GM19099 (cell line): ENCODE data around the gene FOXI3.

Experiments
- POLR2A ChIP-seq: IDR thresholded peaks from 3 replicates; pipeline ENCODE4 v1.6.1; 2011; ENCODE audit warnings: low read depth; ENCODE audit not compliant: insufficient read length; ENCODE audit errors: extremely low read depth

Gene FOXI3

DNA sequence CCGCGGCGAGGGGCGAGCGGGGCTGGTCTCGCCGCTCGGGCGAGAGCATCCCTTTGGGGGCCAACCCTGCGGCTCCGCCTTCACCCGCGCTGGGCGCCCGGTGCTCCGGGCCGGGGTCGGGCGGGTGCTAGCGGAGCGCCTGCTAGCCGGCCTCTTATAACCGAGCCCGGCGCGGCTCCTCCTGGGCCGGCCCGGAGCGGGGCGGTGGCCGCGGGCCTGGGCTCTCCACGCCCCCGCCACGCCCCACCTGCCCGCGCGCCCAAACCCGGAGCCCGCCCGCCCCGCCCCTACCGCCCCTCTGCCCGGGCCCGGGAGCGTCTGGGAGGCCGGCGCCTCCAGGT, at the start of gene FOXI3:
Gene FOXI3, minus strand, starts transcription at position 129 of the 341 bp plus-strand sequence. CDS start 158 bp downstream, outside the sequence.
- no peak for TF ChIP-seq POLR2A

DNA sequence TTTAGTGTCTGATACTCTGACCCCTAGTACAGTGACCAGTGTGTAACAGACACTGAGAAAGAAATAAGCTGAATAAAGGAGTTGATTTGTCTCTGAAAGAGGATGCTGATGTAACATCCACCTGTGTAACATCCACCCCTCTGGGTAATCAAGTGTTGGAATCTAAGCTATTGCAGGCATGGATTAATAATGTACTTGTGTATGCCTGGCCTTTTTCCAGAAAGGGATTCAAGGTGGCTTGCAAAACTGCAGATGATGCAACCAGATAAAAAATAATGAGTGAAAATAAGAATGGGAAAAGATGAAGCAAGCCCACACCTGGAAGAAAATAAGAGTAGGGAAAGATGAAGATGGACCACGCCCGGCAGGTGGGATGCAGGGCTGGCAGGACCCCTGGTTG, 48.2 kb upstream of the FOXI3 start:
- no peak for TF ChIP-seq POLR2A

DNA sequence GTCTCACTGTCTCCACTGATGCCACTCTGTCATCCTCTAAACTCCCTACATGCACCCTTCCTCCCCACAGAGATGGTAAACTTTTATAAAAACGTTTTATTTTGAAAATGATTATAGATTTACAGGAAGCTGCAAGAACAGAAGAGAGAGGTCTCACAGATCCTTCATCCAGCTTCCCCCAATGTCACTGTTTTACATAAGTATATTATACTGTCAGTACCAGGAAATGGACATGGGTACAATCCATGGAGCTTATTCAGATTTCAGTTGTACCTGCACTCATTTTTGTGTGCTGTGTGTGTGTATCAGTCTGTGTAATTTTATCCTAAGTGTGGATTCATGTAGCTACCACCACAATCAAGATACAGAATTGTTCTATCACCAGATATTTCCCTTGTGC, 46.7 kb upstream of the FOXI3 start:
- no peak for TF ChIP-seq POLR2A

DNA sequence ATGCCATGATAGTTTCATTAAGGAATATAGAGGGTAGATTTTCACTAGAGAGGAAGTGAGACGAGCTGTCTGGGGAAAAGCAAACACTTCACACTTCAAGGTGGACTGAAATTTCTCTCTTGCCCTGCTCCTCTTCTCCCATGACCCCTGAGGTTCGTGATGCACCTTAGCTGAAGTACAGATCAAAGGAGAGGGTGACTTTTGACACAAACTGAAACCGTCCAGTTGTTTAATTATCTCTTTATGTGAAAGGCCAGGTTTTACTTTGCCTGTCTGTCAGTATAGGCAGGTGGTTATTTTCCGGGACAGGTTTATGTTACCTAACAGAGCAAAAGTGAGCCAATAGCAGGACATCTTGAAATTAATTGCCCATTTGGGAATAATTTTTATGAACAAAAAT, 41.0 kb upstream of the FOXI3 start:
- TF ChIP-seq POLR2A, result no peak

DNA sequence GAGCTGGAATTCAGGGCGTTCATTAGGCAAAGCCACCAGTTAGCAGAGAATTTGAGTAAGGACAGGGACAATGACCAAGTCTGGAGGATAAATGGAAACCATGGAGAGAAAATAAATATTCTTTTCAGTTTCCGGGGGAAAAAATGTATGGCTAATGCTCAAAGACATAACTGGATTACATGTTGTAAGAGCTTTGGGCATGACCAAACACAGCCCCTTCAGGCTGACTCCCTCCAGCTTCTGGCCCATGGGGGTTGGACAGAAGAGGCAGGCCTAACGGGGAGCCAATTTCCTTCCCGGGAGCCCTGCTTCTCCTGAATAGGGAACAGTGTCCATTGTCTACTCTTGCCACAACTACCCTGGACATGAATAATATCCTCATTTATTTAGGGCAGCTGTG, 39.5 kb upstream of the FOXI3 start:
- TF ChIP-seq POLR2A, result no peak

DNA sequence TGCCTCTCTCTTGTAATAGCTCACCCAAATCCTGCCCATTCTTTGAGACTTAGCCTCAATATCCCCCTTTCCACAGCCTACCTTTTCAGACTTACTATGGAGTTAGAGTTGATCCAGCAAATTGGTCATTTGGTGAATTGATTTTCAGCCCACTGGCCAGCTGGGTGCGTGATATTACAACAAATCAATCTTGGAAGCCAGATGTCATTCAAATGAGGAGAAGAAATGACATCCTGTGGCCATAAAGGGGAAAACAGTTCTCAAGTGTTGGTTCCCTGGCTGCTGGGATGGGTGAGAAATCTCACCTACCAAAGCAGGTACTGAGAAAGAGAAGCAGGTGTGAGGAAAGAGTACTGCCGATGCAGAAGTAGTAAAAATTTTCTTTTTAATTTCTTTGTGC, 36.7 kb upstream of the FOXI3 start:
- no peak for TF ChIP-seq POLR2A

DNA sequence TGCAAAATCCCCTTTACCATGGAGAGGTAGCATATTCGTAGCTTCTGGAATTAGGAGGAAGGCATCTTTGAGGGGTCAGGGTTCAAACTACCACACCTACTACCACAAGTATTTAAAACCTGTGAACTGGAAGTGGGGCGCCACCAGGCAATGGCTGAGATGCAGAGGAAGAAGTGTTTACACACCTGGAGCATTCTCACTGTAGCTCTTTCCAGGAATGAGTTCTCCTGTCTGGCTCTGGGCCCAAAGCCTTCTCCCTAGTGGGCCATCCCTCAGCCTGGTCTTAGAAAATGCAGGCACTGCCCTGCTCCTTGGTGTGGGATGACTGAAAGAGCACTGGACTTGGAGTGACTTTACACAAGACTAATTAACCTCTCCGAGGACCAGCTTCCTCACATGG, 30.7 kb upstream of the FOXI3 start:
- TF ChIP-seq POLR2A, result no peak

DNA sequence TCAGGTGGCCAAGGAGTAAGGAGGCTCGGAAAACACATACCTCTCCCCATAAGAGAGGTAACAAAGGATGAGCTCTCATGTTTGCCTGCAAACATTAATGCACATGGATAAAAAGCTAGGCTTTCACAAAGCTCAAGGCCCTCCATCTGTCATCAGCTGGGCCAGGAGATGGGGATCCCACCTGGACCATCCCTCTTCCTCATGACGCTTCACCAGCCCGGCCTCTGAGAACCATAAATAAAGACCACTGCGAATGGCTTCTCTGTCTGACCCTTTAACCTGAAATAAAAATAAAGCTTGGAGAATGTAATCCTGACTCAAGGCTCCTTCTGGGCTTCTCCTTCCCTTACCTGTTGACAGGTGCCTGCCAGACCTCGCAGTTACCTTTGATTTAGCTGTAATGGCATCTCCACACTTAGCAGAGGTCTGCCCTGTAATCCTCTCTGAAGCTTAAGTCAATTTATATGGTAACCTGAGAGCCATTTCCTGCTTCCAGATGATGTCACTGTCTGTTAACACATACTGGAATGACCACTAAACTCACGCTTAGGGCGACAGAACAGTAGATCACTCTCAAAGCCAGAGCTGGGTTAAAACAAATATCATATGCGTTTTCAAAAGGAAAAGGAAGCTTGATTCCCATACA, 29.3 kb upstream of the FOXI3 start:
- TF ChIP-seq POLR2A, result no peak

DNA sequence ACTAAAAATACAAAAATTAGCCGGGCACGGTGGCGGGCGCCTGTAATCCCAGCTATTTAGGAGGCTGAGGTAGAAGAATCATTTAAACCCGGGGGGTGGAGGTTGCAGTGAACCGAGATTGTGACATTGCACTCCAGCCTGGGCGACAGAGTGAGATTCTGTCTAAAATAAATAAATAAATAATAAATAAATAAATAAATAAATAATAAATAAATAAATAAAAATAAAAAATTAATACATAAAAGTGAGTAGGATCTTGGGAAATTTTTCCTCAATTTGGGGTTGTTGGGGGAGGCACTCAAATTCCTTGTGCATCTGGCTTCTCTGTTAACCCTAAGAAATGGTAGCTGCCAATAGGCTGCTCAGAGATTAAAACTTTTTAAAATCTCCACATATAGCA, 20.3 kb upstream of the FOXI3 start:
- TF ChIP-seq POLR2A, result no peak

DNA sequence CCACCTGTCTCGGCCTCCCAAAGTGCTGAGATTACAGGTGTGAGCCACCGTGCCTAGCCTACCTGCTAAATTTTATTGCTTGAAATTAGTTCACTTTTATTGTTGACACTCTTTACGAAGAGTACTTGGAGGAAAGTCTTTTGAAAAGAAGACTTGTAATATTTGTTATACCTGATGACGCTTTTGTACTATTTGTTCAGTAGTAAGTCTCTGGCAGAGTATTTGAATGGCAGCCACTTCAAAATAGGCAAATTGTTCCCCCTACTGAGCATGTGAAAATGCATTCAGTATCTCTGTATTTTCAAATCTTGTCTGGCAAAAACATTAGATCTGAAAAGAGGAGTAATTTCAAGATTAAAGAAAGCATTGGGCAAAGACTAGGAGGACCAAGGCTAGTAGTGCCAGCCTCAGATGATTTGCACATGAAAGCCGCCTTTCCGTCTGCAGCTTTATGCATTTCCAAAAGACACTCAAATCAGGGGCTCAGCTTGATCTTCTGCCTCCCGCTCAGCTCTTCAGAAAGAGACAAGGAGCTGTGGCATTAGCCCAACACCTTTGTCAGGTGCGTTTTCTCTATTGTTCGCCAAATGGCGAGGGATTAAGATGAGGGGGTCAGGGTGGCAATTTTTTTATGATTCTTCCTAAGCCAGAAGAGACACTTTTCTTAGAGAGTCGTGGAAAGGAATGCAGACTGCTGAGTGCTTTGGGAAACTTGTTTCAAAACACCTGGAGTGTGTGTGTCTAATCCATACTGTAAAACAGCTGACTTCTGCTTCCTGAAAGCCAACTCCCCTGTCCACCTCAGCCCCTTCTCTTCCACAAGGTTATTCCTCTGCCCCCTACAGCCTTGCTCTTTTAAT, 18.8 kb upstream of the FOXI3 start:
- no peak for TF ChIP-seq POLR2A

DNA sequence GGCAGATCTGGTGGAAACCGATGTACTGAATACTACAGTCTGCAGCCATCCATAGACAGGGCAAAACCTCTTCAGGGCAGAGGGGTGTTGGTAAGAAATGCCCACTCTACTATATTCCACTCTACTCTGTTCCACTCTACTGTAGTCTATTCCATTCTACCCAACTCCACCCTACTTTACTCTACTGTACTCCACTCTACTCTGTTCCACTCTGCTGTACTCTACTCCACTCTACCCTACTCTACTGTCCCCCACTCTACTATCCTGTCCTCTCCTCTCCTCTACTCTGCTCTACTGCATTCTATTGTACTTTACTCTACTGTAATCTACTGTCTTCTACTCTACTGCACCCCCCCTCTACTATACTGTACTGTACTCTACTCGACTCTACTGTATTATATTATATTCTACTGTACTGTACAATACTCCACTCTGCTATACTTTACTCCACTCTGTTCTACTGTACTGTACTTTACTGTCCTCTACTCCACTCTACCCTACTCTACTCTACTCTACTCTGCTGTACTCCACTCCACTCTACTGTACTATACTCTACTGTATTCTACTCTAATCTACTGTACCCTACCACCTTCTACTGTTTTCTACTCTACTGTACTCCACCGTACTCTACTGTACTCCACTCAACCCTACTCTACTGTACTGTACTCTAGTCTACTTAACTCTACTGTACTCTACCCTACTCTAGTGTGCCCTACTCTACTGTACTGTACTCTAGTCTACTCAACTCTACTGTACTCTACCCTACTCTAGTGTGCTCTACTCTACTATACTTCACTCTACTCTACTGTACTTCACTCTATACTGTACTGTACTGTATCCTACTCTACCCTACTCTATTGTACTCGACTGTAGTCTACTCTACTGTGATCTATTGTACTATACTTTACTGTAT, 17.0 kb upstream of the FOXI3 start:
- TF ChIP-seq POLR2A, result no peak

DNA sequence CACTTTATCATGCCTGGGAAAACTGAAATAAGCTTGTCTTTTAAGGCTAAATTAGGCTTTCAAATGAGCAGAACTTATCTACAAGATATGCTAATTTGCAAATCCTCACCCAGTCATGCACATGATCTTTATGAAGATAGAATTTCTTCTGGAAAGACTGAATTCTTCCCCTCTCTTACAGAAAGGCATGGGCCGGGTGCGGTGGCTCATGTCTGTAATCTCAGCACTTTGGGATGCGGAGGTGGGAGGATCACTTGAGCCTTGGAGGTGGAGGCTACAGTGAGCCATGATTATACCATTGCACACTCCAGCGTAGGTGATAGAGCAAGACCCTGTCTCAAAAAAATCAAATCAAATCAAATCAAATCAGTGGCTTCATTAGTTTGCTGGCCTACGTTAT, 11.7 kb upstream of the FOXI3 start:
- no peak for TF ChIP-seq POLR2A

DNA sequence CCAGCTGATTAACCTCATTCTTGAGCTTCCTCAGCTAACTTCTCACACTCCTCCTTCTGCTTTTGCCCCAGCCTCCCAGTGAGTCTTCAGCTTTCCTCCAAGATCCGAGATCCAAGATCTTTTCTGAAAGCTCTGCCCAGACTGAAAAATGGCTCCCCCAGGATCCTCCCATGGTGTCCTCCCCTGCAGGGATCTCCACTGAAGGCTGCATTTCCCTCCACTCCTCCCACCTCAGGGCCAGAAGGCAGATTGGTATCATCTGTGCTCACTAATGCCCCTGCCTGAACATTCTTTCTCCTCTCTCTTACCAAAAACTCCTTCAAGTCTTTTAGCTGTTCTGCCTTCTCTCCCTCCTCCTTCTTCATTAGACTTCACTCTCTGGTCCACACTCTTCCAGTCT, 6.1 kb upstream of the FOXI3 start:
- TF ChIP-seq POLR2A, result no peak

DNA sequence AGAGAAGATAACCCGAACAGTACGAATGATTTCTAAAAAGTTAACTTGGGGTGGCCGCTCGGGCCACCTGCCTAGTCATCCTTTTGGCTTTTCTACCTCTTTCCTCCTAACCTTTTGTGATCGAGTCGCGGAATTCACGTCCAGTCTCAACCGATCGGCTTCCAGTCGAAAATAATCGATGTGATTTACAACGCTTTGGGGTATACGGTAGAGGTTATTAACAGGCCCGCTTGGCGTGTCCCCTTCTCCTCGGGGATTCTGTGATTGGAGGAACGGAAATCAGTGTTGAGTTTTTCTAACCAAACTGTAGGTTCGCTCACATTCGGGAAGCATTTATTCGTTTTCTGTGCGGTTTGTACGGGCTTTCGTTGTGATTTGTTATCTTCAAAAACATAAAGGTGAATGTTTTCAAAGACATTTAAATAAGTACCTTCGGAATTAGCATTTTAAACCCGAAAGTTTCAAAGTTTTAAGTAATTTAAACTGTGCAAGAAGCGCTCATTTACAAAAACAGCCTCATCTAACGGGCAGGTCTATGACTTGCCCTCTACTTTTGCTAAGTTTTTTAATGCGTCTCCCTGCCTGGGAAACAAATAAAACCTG, 588 bp upstream of the FOXI3 start:
- no peak for TF ChIP-seq POLR2A

DNA sequence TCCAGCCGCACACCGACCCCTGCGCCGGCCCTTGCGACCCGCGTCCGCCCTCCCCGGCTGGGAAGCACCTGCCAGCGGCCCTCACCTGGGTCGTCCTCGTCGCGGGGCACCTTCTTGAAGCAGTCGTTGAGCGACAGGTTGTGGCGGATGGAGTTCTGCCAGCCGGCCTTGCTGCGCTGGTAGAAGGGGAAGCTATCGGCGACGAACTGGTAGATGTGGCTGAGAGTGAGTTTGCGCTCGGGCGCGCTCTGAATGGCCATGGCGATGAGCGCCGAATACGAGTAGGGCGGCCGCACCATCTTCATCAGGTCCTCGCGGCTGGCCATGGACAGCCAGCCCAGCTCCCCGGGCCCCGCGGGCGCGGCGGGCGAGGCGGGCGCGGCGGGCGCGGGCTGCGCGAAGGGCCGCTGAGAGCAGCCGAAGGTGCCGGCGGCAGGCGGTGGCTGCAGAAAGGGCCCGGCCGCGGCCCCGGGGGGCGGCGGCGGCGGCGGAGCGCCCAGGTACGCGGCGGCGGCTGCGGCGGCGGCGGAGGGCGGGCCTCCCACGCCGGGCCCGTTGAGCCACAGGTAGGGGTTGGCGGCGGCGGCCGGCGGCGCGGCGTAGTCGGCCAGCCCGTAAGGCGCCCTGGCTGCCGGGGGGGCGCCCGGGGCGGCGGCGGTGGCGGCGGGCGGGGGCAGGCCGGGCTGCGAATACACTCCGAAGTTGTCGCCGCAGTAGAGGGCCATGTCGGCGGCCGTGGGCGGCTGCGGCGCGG, 505 bp downstream of the FOXI3 start:
- no peak for TF ChIP-seq POLR2A
